HG02678 (cell line): ENCODE measurements around the gene ZBTB32.
"Not testable (repeated sequence)": the region's sequence is repeated elsewhere in the genome, so short reads cannot be mapped to it uniquely, and the experiment has no call there.

Experiments
- ATAC-seq: cut with Tn5 transposase; IDR thresholded peaks from one replicate; pipeline ENCODE4 v1.9.1; 2021; ENCODE audit warnings: mild to moderate bottlenecking, moderate library complexity; ENCODE audit not compliant: unreplicated experiment

Gene ZBTB32

GRCh38 chr19:35719402-35720162, 15.2 kb downstream of the ZBTB32 start:
- no peak for ATAC-seq

GRCh38 chr19:35720163-35720524, 15.8 kb downstream of the ZBTB32 start:
- ATAC-seq: no peak

DNA sequence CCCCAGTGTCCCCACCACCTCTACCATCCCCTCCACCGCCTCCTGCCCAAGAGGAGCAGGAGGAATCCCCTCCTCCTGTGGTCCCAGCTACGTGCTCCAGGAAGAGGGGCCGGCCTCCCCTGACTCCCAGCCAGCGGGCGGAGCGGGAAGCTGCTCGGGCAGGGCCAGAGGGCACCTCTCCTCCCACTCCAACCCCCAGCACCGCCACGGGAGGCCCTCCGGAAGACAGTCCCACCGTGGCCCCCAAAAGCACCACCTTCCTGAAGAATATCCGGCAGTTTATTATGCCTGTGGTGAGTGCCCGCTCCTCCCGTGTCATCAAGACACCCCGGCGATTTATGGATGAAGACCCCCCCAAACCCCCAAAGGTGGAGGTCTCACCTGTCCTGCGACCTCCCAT, 16.3 kb downstream of the ZBTB32 start:
- no peak for ATAC-seq

GRCh38 chr19:35721374-35721773, 17.0 kb downstream of the ZBTB32 start:
- ATAC-seq: no peak

GRCh38 chr19:35722461-35722860, 18.1 kb downstream of the ZBTB32 start:
- ATAC-seq: no peak

DNA sequence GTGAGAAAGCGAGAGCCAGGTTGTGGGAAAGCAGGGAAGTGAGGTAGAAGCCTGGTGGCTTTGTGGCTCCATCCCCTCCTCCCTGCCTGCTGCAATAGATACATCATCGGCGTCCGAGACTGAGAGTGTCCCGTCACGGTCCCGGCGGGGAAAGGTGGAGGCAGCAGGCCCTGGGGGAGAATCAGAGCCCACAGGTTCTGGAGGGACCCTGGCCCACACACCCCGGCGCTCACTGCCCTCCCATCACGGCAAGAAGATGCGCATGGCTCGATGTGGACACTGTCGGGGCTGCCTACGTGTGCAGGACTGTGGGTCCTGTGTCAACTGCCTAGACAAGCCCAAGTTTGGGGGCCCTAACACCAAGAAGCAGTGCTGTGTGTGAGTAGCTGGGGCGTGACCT, 18.5 kb downstream of the ZBTB32 start:
- ATAC-seq: no peak

GRCh38 chr19:35723671-35724070, 19.3 kb downstream of the ZBTB32 start:
- ATAC-seq: no peak

DNA sequence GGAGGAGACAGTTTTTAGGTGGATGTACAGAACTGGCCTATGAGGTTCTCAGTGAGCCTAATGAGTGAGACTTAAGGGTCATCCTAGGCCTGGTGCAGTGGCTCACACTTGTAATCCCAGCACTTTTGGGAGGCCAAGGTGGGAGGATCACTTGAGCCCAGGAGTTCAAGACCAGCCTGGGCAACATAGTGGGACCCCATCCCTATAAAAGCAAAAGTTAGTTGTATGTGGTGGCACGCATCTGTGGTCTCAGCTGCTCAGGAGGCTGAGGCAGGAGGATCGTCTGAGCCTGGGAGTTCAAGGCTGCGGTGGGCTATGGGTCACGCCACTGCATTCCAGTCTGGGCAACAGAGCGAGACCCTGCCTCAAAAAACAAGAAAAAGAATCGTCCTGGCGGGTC, 19.8 kb downstream of the ZBTB32 start:
- not testable (repeated sequence) for ATAC-seq

- ATAC-seq: no peak
Observed at GRCh38 chr19:35724560-35724959, 20.2 kb downstream of the ZBTB32 start.

- ATAC-seq: no peak
Observed at GRCh38 chr19:35725216-35725861, 21.0 kb downstream of the ZBTB32 start.

GRCh38 chr19:35727053-35727955, 22.9 kb downstream of the ZBTB32 start:
- no peak for ATAC-seq

- ATAC-seq: no peak
Observed at GRCh38 chr19:35727956-35728706, 23.8 kb downstream of the ZBTB32 start.

DNA sequence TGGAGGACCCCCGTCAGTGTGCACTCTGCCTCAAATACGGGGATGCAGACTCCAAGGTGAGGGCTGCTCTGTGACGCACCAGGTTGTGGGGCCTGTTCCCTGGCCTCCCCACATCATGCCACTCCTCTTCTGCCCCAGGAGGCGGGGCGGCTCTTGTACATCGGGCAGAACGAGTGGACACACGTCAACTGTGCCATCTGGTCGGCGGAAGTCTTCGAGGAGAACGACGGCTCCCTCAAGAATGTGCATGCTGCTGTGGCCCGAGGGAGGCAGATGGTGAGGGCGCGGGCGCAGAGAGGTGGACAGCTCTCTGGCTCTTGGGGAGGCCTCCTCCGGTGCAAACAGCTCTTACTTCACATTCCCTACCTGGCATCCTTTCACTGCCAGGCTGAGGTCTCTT, 24.7 kb downstream of the ZBTB32 start:
- no peak for ATAC-seq

DNA sequence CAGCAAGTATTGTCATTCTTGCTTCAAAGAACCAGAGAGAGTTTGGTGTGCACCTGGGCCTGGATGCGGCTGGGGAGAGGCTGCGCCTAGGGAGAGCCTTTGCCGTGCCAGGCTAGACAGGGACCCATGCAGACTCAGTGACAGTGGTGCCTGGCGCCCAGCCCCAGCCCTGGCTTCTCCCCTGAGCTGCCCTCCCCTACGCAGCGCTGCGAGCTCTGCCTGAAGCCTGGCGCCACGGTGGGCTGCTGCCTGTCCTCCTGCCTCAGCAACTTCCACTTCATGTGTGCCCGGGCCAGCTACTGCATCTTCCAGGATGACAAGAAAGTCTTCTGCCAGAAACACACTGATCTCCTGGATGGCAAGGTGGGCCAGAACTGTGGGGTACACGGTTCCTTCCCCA, 25.4 kb downstream of the ZBTB32 start:
- ATAC-seq: no peak

GRCh38 chr19:35730326-35730725, 26.0 kb downstream of the ZBTB32 start:
- no peak for ATAC-seq

DNA sequence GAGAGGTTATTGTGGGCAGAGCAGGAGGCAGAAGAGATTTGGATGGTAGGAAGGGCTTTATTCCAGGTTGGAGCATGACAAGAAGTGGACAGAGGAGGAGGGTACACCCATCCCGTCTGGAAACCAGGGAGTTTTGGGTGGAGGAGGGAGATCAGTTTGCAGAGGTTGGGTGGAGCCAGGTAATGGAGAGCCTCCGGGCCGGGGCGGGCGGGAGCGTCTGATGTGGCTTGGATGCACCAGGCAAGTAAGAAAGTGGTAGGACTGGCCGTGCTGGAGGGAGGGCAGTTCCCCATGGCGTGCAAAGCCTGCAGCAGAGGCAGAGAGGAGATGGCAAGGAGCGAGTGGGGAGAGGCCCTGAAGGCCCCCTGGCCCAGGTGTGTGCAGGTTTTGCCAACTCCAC, 27.0 kb downstream of the ZBTB32 start:
- no peak for ATAC-seq

DNA sequence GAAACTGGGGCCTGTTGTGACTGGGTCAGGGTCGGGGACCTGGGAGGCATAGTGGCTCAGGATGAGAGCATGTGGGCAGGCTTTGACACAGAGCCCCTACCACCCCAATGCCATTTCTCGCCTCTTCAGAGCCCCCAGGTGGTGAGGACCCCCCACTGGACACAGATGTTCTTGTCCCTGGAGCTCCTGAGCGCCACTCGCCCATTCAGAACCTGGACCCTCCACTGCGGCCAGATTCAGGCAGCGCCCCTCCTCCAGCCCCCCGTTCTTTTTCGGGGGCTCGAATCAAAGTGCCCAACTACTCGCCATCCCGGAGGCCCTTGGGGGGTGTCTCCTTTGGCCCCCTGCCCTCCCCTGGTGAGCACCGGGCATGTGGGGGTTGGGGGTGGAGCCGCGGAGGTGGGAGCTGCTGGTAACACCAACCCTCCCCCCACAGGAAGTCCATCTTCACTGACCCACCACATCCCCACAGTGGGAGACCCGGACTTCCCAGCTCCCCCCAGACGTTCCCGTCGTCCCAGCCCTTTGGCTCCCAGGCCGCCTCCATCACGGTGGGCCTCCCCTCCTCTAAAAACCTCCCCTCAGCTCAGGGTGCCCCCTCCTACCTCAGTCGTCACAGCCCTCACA, 27.5 kb downstream of the ZBTB32 start:
- no peak for ATAC-seq

GRCh38 chr19:35732540-35733179, 28.3 kb downstream of the ZBTB32 start:
- no peak for ATAC-seq

DNA sequence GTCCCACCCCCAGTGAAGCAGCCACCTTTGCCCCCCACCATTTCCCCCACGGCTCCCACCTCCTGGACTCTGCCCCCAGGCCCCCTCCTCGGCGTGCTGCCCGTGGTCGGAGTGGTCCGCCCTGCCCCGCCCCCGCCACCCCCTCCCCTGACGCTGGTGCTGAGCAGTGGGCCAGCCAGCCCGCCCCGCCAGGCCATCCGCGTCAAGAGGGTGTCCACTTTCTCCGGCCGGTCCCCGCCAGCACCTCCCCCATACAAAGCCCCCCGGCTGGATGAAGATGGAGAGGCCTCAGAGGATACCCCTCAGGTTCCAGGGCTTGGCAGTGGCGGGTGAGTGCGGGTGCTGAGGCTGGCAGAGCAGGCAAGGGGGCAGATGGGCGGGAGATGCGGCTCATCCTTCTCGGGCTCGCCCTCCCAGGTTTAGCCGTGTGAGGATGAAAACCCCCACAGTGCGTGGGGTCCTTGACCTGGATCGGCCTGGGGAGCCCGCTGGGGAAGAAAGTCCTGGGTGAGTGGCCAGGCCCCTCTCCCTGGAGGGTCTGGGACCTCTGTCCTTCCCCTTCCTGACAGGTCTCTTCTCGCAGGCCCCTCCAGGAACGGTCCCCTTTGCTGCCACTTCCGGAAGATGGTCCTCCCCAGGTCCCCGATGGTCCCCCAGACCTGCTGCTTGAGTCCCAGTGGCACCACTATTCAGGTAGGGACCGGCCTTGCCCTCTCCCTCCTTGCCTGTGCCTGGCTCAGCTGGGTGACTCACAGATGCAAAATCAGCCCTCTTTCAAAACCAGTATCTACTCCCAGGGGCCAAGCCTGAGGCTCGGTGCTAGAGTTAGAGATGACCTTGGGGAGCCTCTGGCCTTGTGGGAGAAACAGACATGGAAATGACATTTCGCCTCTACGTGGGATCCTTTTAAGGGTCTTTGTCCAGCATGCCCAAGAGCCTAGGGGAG, 29.1 kb downstream of the ZBTB32 start:
- no peak for ATAC-seq
